SU-DHL-6 (cell line): Measurements from ENCODE around the gene MIA2.

Experiments used
- CTCF ChIP-seq: fragments of 200-600 bp; sonication (generic); IDR thresholded peaks from one replicate; pipeline ENCODE4 v1.5.1; 2017; ENCODE audit warnings: antibody characterized with exemption, mild to moderate bottlenecking, low read length, moderate library complexity; ENCODE audit not compliant: insufficient read depth, poor library complexity, severe bottlenecking
- EZH2phosphoT487 ChIP-seq: fragments of 200-600 bp; sonication (generic), shearing (Covaris generic); conservative IDR thresholded peaks from 2 replicates; pipeline ENCODE4 v1.6.1; 2018; ENCODE audit warnings: mild to moderate bottlenecking, antibody characterized with exemption, low read length, moderate library complexity, mixed read lengths

GRCh38 chr14:39272918-39273317 is 39.2 kb downstream of the MIA2 start:
- TF ChIP-seq CTCF (no peak), EZH2phosphoT487 (no peak)
